CD4-positive, alpha-beta T cell treated with Interleukin-6 for 4 hours (primary cell): ENCODE results near the gene PRDM8.
"Not testable (repeated sequence)": the region's sequence is repeated elsewhere in the genome, so short reads cannot be mapped to it uniquely, and the experiment has no call there.

Experiments used
- DNase-seq: peaks from one replicate; pipeline ENCODE4 v3.0.0-alpha.2; 2020; ENCODE audit warnings: mixed read lengths

The PRDM8 gene

DNA sequence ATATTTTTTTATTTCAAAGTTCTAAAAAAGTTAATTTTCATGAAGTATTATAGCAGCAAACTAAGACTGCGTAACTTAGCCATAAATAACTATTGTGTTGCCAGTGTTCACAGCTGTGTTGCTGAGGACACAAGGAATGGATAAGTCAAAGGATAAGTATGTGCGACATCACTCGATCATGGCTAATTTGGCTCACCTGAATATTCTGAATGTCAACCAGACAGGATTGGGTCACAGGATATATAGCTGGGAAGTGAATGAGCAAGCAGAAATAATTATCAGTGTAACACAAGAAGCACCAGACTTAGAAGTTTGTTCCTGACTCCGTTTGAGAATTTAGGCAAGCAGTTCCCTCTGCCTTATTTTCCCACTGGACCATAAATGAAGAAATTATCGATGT is 33.9 kb downstream of the PRDM8 start:
- DNase-seq, result no peak

DNA sequence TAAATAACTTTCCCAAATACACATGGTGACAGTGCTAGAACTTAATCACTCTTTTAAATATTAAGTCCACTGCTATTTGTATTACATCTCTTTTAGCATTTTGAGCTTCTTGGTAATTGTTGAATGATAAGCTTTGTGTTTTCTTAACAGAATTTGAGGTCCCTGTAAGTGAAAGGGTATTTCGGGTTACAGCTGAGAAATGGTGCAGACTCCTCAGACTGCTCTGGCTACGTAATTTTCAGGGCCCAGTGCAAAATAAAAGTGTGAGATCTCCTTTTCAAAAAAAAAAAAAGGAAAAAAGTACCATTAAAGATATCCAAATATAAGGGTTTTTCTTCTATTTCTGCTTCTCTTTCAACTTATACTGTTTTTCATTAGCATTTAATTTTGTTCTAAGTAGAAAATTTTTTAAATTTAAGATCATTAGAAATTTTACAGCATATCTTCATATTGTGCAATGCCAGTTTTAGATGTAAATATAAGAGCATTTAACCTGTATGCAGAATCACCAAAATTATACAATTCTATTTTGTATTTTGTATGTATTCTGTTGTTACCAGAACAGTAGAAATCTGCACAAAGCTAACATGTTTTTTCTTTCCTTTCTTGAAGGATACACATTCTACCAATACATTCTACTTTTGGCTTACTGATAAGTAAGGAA is 35.5 kb downstream of the PRDM8 start:
- no peak for DNase-seq

DNA sequence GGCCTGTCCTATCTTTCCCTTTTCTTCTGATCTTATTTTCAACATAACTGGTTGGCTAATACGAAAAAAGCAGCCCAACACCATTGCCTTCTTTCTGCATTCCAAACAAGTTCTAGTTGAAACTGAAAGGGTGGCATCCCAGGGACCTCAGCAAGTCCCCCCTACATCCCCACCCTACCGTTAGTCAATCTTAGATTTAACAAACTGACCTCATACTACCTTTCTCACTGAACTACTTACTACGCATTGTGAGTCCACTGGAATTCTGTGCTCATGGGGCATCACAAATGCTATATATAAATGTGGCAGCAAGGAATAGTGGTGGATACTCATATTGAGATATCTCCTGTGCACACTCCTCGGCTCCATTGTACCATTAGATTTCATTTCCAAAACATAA is 36.1 kb downstream of the PRDM8 start:
- DNase-seq, result no peak

DNA sequence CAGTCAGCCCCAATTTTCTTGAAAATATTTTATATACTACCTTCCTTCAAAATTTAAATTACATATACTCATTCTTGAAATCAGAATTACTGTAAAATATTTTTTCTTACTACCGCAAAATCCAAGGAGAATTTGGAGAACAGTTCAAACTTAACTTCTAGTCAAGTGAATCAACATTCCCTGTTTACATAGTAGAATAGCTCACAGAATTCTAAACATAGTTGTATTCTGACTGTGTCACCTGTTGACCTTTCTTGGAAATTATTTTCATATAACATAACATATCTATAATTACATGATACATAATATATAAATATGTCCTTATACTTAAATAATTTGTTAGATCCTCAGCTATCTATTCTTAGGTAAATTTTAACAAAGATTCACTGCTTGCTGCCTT is 38.1 kb downstream of the PRDM8 start:
- no peak for DNase-seq

DNA sequence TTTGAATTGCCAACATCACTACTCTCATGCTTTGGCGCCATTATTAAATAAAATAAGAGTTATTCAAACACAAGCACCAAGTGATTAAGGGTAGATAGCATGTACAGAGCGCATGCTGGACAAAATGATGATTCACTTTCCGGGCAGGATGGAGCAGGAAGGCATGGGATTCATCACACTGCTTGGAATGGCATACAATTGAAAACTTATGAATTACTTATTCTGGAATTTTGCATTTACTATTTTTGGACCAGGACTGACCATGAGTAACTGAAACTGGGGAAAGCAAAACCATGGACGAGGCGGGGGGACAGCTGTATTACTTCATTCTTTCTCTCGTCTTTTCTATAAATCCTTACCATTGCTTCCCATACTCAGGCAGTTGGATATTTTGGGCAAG is 40.7 kb downstream of the PRDM8 start:
- no peak for DNase-seq

DNA sequence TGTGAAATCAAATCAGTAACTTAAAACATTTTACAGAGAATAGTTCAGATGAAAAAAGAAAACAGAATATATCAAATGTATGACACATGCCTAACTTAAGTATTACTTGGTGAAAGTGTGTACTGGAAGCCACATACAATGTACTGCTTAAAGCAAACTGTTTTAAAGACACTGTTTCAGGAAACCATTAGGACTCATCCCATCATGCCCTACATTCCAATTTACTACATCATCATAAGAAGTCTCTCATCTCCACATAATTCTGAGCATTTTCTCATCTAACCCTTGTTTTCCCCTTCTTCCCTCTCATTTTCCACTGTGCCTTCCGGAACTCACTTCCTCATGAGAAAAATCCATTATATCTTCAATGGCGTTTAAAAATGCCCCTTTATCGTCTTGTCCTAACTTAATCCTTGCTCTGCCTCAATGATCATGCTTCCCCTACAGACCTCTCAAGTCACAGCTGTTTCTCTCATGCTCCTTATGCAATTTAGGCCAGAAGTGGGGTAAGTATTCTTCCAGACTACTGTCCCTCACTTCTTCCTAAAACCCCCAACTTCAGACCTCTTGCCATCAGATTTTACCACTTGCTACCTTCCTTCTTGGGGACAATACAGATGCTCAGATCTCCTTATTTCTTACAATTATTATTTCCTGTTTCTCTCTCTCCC is 42.3 kb downstream of the PRDM8 start:
- no peak for DNase-seq

DNA sequence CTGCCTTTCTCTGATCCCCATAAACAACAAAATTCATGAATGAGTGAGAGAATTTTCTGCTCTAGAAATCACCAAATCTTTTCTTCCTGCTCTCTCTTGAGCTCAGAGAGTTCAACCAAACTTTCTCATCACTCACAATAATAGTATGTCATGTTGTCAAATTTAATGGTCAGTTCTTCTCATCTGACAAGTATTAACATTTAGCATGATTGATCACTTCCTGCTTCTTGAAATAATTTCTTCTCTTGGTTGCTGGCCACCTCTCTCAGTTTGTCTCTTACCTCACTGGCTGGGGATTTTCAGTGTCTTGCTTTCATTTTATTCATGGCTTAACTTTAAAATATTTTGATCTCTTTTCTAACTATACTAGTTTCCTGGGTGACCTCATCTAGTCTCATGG is 43.7 kb downstream of the PRDM8 start:
- DNase-seq, result no peak

DNA sequence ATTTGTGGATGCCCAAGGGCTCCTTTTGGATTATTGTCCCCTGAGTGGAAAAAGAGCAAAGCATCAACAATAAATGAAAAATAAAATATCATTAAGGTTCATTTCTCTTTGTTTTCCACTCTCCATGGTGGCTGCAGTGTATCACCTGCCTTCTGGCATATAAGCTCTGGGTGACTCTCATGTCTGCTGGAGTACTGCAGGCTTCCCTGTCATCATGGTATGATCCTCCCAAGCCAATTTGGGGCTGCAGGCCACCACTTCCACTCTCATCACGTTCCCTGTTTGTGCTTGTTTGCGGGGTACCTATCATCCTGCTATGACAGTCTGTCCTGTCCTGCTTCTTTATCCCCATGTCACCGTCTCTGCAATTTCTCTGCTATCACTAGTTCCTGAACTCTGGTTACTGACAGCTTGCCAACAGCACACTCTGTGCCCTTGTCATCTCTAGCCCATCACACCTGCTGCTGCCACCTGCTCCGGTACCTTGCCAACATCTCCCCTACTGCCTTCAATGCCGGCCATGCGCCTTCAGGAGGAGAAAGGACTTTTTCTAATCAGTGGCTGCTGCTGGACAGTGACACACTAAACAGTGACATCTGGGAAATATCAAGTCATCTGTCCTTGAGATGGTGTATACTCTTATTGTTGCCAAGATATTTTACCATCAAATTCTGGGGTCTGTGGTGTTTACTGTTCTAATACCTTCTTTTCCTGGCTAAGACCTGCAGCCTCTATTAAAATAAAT is 46.1 kb downstream of the PRDM8 start:
- no peak for DNase-seq

DNA sequence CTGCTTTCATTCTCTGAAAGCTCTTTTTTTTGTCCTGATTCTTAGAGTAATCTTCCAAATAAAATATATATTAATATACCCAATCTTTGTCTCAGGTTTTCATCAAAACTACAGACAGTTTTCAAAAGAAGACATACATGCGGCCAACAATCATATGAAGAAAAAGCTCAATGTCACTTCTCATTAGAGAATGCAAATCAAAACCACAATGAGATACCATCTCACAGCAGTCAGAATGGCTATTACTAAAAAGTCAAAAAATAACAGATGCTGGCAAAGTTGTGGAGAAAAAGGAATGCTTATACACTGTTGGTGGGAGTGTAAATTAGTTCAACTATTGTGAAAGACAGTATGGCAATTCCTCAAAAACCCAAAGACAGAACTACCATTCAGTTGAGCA is 50.2 kb downstream of the PRDM8 start:
- DNase-seq, result not testable (repeated sequence)

DNA sequence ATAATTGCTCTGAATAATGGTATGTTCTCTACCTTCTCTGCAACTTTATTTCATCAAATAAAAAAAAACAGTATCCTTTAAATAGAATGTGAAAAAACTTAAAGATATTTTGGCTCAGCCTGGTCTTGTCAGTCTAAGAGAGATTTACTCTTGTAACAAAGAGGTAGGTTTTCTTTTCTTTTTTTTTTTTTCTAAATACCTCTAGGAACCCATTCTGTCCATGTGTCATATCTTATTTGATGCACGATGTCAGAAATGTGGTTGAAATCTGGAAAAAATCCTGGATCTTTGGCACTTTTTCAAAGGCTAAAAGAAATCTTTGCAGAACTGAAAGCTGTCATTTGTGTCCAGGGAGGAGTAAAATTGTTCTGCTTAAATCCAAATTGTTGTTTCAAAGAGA is 51.8 kb downstream of the PRDM8 start:
- DNase-seq, result no peak

DNA sequence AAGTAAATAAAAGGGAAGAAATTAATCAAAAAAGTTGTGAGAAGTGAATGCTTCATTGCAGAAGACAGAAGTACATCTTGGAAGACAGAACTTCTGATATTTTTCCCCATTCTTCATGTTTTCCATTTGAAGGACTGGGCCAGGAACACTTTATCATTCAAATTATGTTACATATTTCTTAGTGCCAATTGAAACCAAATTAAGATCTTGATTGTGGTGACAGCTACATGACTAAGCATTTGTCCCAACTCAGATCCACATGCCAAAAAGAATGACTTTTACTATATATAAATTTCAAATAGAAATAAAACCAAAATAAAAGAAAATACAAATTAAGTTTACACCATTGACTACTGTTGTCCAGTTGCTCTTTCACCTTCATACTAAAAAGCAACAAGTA is 55.1 kb downstream of the PRDM8 start:
- DNase-seq, result no peak

DNA sequence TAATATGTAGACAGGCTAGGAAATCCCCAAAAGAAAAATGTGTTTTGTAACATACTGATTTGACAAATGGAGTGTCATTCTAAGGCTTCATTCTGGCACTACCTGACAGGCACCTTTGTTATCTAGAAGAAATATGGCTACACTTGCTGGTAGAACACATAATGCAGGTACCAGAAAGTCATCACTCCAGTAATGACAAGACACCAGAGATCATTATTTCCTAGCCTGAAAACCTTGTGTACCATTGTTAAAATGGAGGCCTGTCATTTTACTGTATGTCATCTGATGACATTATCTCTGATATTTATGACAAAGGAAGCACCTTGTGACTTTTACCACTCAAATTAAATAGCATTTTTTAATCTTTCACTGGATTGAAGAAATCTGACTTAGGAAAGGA is 55.6 kb downstream of the PRDM8 start:
- DNase-seq, result no peak

DNA sequence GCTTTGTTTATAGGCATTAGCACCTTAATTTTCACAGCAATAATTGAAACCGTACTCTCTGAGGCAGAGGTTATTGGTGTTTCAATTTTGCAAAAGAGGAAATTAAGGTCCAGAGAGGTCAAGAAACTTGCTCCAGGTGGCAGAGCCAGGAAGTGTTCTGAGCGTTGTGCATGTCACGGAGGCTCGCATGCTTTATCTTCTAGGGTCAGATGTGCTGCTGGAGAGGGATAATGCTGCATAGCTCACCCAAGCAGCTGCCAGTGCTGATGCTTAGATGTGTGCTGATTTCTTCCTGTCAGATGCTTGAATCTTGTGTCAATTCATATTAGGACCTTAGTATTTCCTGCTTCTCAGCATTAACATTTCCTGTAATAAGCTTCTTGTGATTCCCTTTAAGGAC is 56.2 kb downstream of the PRDM8 start:
- no peak for DNase-seq
